ENCODE data around the gene GDPD5.

DNA sequence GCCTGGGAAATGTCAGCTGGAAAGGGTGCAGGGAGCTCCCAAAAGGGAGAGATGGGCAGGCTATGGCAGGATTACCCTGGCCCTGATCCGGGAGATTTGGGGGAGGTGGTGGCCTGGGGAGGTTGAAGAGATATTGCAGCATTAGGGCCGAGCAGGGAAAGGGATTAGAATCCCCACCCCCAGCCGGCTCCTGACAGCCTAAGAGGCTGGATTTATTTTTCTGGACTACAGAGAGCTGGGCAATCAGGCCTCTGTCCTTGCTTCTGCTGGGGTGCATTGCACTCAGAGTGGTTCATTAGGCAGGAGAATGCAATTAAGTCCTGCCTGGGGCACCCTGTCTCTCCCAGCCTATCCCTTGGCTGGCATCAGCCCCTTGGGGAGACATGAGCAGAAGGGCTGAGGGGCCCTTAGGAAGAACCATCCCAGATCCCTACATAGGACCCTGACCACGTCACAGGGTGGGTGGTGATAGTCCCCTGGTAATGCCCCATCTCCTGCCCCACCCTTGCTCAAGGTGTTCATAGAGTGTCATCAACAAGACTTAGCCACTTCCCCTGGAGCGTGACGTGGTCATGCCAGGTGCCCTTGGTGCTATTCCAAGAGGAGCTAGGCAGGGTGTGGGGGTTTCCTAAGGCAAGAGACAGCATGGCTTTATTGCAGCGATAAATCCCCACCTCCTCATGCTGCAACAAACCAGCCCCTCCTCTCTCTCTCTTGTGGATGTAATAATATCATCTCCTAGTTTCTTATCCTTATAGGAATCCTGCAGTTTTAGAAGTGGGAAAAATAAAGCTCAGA is 54.4 kb downstream of the GDPD5 start:
- TF ChIP-seq, protein P1, sequence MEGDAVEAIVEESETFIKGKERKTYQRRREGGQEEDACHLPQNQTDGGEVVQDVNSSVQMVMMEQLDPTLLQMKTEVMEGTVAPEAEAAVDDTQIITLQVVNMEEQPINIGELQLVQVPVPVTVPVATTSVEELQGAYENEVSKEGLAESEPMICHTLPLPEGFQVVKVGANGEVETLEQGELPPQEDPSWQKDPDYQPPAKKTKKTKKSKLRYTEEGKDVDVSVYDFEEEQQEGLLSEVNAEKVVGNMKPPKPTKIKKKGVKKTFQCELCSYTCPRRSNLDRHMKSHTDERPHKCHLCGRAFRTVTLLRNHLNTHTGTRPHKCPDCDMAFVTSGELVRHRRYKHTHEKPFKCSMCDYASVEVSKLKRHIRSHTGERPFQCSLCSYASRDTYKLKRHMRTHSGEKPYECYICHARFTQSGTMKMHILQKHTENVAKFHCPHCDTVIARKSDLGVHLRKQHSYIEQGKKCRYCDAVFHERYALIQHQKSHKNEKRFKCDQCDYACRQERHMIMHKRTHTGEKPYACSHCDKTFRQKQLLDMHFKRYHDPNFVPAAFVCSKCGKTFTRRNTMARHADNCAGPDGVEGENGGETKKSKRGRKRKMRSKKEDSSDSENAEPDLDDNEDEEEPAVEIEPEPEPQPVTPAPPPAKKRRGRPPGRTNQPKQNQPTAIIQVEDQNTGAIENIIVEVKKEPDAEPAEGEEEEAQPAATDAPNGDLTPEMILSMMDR (IDR thresholded peaks at IDR 0.05): no peak
- TF ChIP-seq POLR2AphosphoS5 (IDR thresholded peaks at IDR 0.05; ENCODE audit: insufficient read depth in 1 of 2, low read depth in 1 of 2): no peak

Measured in vagina (tissue), 2 donors.